UCSD-AML1 (cell line): ENCODE data around the gene CCDC106.

ENCODE experiments used
- DNase-seq: peaks from one replicate; lab custom pipeline; 2025; ENCODE audit not compliant: unreplicated experiment; lab: John Stamatoyannopoulos, UW

CCDC106 gene

GRCh38 chr19:55680339-55681130, 32.5 kb downstream of the CCDC106 start:
- no peak for DNase-seq

- no peak for DNase-seq
These were observed 33.4 kb downstream of the CCDC106 start for GRCh38 chr19:55681131-55682092.

GRCh38 chr19:55683449-55684261, 35.6 kb downstream of the CCDC106 start:
- no peak for DNase-seq

- DNase-seq, result no peak
These were observed 37.1 kb downstream of the CCDC106 start for GRCh38 chr19:55684946-55685681.

GRCh38 chr19:55685776-55686175, 37.8 kb downstream of the CCDC106 start:
- DNase-seq, result no peak

GRCh38 chr19:55686311-55687050, 38.5 kb downstream of the CCDC106 start:
- DNase-seq, result no peak

GRCh38 chr19:55687281-55688201, 39.5 kb downstream of the CCDC106 start:
- DNase-seq, result no peak

GRCh38 chr19:55688422-55689218, 40.6 kb downstream of the CCDC106 start:
- no peak for DNase-seq

- no peak for DNase-seq
These were observed 41.5 kb downstream of the CCDC106 start for GRCh38 chr19:55689411-55690108.

- DNase-seq, result no peak
These were observed 42.2 kb downstream of the CCDC106 start for GRCh38 chr19:55690109-55690768.

- DNase-seq, result no peak
These were observed 42.9 kb downstream of the CCDC106 start for GRCh38 chr19:55690769-55691545.

GRCh38 chr19:55691561-55692481, 43.8 kb downstream of the CCDC106 start:
- no peak for DNase-seq

- no peak for DNase-seq
These were observed 44.7 kb downstream of the CCDC106 start for GRCh38 chr19:55692681-55693081.

- no peak for DNase-seq
These were observed 45.4 kb downstream of the CCDC106 start for GRCh38 chr19:55693336-55693974.
